Renal cortex interstitium (tissue), 11 donors: Measurements from ENCODE around the gene TPGS1. TPM values are rescaled to one million over a fixed set of nuclear protein-coding genes. Genes with fewer than 3 reads are reported as not detected.

Source experiments
- DNase-seq, 11 donors: peaks; one replicate each; pipeline ENCODE4 v3.0.0-alpha.2; 2013; ENCODE audit warnings: low read depth in 9 of 11, low spot score in 4 of 11; ENCODE audit errors: extremely low read depth in 1 of 11
- polyA plus RNA-seq, 3 donors: library from polyadenylated mRNA; unstranded; fragments of 120-200 nt; gene quantifications; one replicate each; pipeline ENCODE4 v1.2.1, GENCODE V29; 2013; ENCODE audit not compliant: insufficient read length in 3 of 3

Gene TPGS1
- polyA plus RNA-seq, 3 donors = 4.0 to 17.3 (median 13.0) TPM

DNA sequence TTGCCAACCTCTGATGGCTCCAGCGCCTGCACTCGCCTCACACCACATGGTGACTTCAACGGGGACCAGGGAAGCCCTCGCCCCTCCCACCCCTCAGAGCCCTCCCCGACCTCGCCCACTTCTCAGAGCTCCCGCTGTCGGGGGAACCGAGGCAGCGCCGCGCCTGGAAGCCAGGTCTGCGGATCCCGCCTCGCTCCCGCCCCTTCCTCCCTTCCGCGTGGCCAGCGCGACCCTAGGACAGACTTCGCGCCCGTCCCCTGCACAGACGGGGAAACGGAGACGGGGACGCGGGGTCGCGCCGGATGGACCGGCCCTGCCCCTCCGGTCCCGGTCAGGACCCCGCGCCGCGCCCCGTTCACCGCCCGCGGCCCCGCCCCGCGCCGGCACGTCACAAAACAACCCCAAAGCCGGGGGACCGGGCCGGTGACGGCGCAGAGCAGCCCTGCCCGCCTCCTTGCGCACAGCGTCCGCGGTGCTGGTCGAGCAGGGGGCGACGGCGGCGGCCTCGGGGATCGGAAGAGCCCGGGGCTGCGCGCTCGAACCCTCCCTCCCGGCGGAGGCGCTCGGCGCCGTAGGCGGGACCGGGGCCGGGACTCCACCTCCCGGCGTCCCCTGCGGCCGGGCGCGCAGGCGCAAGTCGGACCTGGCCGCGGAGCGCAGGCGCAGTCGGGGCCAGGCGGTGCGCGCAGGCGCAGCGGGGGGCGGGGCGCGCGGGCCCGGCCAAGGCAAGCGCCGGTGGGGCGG is 23.9 kb downstream of the TPGS1 start:
- DNase-seq = peak in 7 of 11 donors; percentile 72 to 84 (median 83)

DNA sequence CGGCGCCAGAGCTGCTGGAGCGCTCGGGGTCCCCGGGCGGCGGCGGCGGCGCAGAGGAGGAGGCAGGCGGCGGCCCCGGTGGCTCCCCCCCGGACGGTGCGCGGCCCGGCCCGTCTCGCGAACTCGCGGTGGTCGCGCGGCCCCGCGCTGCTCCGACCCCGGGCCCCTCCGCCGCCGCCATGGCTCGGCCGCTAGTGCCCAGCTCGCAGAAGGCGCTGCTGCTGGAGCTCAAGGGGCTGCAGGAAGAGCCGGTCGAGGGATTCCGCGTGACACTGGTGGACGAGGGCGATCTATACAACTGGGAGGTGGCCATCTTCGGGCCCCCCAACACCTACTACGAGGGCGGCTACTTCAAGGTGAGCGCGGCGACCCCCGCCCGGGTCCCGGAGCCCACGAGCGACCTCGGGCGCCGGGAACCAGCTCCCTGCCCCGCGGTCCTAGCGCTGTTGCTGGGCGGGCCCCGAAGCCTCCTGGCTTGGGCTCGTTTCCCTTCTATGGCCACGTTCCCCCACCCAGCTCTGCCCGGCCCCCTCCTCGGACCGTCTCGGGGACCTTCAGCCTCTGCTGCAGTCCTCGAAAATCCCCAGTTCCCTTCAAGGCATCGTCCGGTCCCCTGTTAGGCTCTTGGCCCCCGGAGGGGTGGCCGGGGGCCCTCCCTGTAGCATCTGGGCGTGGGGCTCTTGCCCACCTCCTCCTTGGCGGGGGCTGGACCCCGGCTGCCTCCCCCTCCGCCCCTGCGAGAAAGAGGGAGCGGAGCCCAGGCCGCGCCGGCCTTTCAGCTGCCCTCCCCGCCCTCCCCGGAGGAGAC is 24.7 kb downstream of the TPGS1 start, which contains the start of gene CDC34:
CDC34 (plus strand) TSS at position 8 of the 808 bp plus-strand sequence; CDS start at position 180, 172 bp downstream.
- DNase-seq = no peak

DNA sequence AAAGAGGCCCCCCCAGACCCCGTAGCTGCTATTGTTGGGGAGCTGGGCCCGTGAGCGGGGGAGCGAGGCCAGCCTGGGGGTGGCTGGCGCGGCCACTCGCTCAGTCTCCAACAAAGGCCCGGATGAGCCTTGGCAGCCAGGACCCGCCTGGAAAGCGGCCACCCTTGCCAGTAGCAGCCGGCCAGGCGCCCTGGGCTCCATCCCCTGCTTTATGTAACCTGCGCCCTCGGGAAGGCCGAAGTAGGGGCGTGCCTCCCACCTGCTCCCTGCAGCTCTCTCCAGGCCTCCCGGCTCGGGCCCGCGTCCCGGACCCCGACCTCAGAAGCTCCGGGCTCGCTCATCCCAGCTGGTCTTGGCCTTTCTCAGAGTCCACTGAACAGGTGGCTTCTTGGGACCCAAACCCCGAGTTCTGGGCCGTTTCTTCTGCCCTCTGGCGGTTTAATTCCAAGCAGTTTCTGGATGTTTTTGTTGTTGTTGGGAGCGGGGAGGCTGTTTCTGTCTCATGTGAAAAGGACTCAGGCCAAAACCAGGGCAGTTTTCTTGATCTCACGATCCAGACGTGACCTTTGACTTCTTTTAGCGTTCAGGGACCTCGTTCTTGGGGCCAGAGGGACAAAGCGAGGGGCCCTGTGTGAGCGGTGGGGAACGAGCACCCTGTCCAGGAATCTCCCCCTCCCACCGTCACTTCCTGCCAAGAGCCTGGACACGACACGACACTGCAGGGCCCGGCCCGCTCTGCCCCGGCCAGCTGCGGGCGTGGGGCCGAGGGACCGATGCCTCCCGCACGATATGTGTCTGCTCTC is 25.5 kb downstream of the TPGS1 start:
- DNase-seq = peak in 2 of 11 donors; percentile 72 to 78

DNA sequence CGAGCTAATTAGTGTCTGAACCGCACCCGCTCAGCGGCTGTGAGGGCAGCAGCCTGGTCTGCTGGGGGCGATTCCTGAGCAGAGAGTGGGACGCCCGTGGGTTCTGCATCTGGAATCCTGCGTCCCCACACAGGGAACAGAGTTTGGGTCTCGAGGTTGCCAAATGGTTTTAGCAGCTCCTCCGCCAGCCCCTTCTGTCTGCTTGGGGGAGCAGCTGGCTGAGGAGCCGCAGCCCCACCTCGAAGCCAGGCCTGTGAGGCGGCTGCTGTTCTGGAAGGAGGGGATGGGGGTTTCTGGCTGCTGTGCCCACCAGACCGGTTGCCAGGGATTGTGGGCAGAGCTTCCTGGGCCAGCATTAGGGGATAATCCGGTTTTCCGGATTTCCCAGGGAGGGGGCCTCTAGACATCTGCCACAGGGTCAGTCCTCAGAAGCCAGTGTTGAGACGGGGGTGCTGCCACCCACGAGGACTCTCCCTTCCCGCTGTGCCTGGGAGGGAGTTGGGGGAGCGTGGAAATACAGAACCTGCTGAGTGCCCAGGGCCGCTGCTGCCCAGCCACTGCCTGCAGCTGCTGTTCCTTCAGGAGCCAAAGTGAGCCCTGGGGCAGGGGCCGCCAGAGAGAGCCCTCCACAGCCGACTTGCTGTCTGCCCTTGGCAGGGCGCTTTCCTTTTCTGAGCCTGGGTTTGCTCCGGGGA is 26.2 kb downstream of the TPGS1 start:
- DNase-seq = no peak

DNA sequence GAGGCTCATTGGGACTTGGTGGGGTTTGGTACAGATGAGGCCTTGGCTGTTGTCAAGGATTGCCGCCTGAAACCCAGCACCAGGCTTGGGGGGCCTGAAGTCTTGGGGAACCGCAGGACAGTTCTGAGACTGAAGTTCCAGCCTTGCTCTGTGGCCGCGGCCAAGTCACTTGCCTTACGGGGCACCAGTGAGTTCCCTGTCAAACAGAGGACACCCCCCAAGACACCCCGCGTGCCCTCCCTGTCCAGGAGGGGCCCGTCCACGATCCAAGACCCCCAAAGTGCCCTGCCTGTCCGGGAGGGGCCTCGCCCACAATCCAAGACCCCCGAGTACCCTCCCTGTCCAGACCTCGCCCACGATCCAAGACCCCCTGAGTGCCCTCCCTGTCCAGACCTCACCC is 26.8 kb downstream of the TPGS1 start:
- DNase-seq = no peak

DNA sequence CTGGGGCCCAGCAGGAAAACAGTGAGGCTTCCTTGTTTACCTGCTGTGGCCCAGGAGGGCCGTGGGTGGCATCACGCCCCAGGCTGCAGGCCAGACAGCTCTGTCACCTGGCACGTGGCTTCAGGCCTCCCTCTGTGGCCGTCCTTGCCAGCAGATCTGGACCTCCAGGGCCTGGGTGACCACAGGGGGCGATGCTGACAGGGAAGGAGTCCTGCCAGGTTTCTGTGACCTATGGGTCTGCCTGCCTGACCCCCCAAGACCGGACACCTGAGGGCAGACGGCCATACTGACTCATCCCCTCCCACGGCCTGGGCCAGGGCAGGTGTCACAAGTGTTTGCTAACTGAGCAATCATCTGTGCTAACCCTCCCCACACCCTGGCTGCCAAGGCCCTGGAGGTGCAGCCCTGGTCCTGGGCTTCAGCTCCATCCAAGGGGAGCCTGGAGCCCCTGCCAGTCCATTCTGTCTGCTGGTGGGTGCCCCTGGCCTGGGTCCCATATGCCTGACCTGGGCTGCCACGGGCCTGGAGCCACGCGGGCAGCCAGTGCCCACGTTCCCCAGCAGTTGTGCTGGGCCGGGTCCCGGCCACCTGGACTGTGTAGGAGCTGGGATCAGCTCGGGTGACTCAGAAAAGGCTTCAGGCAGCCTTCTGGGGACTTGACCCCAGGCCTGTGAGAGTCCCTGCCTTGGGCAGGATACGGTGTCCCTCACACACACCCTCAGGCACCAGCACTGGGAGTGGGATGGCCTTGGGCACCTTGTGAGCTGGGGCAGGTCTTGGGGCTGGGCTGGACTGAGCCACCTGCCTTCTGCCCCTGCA is 27.9 kb downstream of the TPGS1 start:
- no peak for DNase-seq

DNA sequence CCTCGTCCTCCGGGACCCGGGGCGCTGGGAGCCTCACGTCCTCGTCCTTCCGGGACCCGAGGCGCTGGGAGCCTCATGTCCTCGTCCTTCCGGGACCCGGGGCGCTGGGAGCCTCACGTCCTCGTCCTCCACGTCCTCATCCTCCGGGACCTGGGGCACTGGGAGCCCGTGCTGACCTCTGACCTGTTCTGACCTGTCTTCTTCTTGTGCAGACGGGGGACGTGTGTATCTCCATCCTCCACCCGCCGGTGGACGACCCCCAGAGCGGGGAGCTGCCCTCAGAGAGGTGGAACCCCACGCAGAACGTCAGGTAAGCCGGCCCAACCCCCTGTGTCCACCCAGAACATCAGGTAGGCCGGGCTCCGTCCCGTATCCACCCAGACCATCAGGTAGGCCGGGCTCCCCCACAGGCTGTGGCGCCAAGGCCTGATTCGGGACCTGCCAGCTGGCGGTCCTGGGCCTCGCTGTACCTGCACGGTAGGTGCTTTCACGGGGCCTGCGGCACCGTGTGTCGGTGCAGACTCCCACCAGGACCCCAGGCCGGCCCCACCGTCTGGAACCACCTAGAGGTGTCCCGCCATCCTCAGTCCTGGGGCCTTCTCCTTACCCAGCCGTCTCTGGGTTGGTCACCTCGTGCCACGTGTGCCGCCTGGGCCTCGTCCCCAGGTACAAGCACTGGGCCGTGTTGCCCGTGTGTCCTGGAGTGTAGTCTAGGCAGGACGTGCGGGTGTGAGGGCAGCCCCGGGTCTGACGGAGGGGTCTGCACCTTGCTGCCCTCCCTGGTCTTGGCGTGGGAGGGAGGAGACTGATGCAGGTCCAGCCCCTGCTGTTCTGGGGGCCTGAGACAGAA is 29.0 kb downstream of the TPGS1 start:
- no peak for DNase-seq

DNA sequence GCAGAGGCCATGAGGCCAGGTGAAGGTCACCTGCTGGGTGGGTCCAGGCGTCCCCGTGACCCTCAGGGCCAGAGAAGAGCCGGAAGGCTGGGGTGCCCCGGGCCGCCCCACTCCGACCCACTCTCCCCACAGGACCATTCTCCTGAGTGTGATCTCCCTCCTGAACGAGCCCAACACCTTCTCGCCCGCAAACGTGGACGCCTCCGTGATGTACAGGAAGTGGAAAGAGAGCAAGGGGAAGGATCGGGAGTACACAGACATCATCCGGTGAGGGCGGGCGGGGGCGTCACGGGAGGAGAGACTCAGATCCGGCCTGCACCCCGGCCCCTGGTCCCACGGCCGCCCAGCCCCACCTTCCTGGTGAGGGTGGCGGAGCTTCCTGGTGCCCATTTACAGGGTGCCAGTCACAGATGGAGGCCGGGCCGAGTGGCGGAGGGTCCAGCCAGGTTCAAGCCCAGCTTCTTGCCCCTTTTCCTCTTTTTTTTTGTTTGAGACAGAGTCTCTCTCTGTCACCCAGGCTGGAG is 29.6 kb downstream of the TPGS1 start:
- no peak for DNase-seq

DNA sequence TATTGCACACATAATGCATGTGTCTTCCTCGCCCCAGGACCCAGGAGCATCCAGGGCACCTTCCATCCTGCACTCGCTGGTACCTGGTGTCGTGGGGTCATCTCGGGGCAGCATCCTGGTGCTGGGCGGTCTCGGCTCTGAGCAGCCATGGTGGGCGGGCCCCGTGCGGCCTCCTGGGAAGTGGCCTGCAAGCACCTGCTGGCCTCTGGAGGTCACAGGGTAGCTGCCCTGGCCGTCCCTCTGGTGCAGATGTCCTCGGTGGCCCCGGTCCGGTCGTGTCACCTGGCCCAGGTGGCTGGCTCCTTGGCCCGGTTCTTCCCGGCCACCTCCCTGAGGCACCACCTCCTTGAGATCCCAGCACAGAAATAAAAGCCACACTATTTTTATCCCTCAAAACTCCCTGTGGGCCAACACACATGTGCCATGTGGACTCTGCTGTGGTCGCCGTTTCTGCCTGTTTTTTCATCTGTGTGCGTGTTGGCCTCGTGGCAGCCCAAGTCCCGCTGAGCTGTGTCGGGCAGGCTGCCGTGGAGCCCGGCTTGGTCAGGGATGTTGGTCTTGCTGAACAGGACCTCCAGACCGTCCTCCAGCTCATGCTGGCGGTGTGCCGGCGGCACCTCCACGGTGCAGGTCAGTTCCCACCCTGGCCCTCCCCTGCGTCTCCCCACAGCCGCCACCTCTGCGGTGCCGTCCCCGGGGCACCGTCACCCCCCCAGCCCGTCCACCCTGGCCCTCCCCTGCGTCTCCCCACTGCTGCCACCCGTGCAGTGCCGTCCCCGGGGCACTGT is 31.5 kb downstream of the TPGS1 start:
- no peak for DNase-seq

DNA sequence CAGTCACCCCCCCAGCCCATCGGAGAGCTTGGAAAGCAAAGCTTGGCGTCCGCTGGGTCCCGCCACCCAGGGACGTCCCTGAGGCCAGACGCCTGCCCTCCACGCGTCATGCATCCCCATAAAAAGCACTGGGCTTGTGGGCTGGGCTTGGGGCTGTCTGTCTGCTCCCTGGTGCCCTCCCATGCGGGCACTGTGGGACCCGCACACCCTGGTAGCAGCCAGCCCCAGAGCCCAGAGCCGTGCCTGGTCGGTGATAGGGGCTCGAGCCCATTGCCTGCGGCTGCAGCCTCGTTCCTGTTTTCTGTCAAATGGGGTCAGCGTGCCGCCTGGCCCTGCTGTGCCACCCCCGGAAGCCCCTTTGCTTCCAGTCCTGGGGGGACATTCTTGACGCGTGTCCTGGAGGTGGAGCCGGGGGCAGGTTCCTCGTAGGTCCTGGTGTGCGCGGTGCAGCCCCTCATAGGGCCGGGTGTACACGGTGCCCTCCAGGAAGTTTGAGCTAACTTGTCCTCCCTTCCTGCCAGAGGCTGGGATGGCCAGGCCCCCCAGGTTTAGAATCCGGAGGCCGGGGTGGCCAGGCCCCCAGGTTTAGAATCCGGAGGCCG is 32.2 kb downstream of the TPGS1 start:
- no peak for DNase-seq

DNA sequence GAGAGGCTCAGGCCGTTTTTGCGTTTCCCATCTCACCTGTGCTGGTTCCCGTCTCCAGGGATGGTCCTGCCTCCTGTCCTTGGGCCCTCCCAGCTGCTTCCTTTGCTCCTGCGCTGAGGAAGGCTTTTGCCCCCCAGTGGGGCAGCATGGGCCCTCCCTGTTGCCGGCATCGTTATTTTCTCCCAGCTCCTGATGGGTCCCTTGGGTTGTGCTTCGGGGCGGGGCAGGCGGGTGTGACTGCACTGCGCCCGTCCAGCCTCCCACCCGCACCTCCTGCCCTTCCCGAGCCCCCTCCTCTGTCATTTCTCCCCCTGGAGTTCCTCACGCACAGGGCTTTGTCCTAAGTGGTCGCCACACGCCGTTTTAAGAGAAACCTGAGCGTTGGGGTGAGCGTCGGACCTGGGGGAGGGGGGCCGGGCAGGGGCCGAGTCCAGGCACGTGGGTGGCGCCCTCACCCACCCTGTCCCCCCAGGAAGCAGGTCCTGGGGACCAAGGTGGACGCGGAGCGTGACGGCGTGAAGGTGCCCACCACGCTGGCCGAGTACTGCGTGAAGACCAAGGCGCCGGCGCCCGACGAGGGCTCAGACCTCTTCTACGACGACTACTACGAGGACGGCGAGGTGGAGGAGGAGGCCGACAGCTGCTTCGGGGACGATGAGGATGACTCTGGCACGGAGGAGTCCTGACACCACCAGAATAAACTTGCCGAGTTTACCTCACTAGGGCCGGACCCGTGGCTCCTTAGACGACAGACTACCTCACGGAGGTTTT is 33.8 kb downstream of the TPGS1 start:
- no peak for DNase-seq

DNA sequence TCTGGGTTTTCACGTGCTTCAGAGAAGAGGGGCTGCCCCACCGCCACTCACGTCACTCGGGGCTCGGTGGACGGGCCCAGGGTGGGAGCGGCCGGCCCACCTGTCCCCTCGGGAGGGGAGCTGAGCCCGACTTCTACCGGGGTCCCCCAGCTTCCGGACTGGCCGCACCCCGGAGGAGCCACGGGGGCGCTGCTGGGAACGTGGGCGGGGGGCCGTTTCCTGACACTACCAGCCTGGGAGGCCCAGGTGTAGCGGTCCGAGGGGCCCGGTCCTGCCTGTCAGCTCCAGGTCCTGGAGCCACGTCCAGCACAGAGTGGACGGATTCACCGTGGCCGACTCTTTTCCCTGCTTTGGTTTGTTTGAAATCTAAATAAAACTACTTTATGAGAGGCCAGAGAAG is 34.4 kb downstream of the TPGS1 start:
- no peak for DNase-seq

DNA sequence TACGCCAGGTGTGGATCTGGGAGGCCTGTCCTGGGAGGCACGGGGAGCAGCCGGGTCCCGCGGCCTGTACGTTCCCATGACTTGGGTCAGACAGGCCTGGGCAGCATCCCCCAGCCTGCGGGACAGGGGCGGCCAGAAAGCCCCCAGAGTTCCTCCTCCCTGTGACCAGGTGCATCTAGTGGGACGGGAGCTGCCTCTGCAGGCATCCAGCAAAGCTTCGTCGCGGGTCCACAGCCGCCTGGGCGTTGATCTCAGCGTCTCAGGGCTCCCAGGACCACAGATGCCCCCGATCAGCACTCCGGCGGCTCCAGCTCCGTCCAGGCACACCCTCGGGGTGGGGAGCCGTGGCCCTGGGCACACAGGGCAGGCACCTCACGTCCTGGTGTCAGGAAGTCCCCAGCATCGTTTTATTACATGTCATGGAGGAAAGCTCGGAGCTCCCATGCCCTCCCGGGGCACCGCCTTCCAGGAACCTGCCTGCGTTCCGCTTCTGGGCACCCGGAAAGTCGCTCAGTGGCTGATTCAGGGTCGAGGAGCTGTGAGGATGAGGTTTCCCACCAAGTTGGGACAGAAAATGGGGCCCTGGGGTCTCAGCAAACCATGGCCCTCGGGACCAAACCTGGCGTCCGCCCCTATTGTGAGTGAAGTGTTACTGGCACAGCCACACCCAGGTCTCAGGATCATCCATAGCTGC is 35.0 kb downstream of the TPGS1 start:
- DNase-seq = no peak

DNA sequence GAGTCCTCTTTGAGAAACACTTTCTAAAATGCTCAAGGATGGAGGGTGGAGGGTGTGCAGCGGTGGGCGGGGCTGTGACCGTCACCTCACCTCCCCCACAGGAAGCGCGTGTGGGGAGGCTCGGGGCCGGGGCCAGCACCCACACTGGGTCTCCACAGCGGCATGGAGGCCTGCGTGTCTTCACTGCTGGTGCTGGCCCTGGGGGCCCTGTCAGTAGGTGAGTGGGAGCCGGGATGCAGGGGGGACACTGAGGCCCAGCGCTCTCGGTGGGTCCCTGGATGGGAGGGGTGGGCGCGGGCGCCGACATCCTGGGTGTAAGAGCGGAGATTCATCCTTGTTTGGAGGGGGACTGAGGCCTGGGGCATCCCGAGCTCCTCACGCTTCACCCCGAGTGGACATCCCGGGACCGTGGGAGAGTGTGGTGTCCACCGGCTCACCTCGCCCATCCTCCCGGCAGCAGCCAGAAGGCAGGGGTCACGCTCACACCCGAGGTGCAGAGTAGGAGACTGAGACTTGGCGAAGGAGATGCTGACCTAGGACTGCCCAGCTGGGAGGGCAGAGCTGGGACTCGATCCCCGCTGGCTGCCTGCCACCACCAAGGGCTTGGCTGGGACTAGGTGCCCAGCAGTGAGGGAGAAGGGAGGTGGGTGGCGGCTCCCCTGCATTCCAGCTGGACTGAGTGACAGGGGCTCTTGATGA is 36.8 kb downstream of the TPGS1 start, which contains the start of gene GZMM:
GZMM (plus strand) TSS at position 144 of the 699 bp plus-strand sequence; CDS start at position 163, 19 bp downstream.
- DNase-seq = no peak
